Activated effector memory CD4-positive, alpha-beta T cell treated with anti-CD3 and anti-CD28 coated beads, Interleukin-2, amount 50 U/mL, for 16 hours (primary cell): ENCODE results near the gene ADPRHL1.
"Not testable (repeated sequence)": the region's sequence is repeated elsewhere in the genome, so short reads cannot be mapped to it uniquely, and the experiment has no call there.

Source experiments
- DNase-seq: peaks from one replicate; pipeline ENCODE4 v3.0.0-alpha.2; 2020

Gene ADPRHL1

DNA sequence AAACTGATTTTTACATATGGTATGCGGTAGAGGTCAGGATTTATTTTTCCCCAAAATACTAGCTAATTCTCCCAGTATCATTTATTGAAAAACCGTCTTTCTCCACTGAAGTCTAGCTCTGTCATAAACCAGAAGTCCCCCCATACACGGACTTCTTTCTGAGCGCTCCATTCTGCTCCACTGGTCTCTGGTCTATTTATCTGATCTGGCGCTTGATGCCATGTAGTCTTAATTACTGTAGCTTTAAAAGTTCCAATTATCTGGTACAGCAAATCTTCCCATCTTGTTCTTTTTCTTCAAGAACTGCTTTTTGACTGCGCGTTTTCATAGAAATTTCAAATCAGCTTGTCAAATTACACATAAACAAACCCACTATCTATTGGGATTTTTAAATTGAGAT is 23.5 kb upstream of the ADPRHL1 start:
- DNase-seq: no peak

GRCh38 chr13:113475911-113476310 is 22.6 kb upstream of the ADPRHL1 start:
- no peak for DNase-seq

- DNase-seq: no peak
These were observed 22.0 kb upstream of the ADPRHL1 start for GRCh38 chr13:113475280-113475679.

GRCh38 chr13:113474179-113474578 is 20.9 kb upstream of the ADPRHL1 start:
- DNase-seq: no peak

- no peak for DNase-seq
These were observed 19.2 kb upstream of the ADPRHL1 start for GRCh38 chr13:113472355-113473025.

DNA sequence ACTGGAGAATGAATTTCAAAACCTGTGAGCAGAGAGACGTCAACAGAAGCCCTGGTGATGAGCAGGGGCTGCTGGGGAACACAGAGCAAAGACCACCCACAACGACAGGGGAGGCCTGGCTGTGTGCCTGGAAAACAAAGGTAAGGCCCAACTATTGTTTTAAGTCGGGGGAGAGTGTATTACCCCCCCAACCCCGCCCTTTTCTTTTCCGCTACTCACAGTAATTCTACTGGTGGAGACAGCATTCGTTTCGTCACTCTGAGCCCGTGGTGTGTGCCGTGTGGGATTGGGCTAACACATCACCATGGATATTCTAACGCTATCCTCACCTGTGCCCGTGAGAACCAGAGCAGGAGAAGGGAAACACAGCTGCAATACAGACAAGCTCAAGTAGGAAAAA is 18.6 kb upstream of the ADPRHL1 start:
- DNase-seq: no peak

DNA sequence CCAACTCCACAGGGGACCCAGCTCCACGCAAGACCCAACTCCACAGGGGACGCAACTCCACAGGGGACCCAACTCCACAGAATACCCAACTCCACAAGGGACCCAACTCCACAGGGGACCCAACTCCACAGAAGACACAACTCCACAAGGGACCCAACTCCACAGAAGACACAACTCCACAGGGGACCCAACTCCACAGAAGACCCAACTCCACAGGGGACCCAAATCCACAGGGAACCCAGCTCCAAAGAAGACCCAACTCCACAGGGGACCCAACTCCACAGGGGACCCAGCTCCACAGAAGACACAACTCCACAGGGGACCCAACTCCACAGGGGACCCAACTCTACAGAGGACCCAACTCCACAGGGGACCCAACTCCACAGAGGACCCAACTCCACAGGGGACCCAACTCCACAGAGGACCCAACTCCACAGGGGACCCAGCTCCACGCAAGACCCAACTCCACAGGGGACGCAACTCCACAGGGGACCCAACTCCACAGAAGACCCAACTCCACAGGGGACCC is 17.4 kb upstream of the ADPRHL1 start:
- not testable (repeated sequence) for DNase-seq

DNA sequence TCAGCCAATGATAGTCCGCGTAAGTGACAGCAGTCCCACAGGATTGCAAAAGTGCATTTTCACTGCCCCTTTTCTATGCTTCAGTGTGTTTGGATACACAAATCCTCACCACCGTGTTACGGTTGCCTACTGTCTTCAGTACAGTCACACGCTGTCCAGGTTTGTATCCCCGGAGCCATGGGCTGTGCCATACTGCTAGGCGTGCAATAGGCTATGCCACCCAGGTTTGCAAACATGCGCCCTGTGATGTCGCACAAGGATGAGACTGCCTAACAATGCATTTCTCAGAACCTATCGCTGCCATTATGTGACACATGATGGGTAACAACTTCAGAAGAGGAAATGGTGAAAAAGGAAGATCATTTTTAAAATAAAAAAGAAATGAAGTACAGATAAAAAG is 16.8 kb upstream of the ADPRHL1 start:
- DNase-seq: no peak

DNA sequence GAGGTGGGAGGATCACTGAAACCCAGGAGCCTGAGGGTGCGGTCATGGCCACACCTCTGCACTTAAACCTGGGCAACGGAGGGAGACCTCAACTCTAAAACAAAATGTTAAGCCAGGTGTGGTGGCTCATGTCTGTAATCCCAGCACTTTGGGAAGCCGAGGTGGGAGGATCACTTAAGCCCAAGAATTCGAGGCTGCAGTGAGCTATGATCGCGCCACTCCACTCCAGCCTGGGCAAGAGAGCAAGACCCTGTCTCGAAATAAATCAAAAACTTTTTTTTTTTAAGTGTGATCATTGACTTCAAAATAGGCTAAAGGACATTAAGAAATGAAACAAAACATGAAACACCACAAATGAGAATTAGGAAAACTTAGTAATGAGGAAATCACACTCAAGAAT is 16.3 kb upstream of the ADPRHL1 start:
- no peak for DNase-seq

GRCh38 chr13:113468472-113469201 is 15.3 kb upstream of the ADPRHL1 start:
- no peak for DNase-seq

DNA sequence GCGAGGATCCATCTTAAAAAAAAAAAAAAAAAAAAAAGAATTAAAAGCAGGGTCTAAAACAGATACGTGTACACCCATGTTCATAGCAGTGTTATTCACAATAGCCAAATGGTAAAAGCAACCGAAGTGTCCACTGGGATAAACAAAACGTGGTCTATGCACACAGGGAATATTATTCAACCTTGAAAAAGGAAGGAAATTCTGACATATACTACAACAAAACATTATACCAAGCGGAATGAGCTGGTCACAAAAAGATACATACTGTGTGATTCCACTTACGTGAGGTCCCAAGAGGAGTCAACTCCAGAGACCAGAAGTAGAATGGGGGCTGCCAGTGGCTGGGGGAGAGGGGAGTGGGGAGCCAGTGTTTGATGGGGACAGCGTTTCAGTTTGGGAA is 14.7 kb upstream of the ADPRHL1 start:
- no peak for DNase-seq

DNA sequence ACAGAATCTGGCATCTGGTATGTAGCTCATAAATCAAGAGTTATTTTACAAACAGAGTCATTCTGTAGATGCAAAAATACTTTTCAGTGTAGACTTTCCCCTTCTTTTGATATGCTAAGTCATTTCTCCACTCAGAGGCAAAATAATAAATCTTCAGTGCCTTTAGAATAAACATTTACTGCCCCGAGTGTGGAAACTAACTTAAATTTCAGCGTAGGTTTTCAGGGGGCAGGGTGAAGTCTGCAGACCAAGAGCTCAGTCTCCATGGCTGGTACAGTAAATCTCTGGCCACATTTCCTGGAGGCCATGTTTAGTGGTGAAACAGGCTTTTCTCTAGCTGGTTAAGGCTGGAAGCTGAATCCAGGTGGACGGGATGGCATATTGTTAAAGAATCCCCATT is 13.1 kb upstream of the ADPRHL1 start:
- DNase-seq: no peak

DNA sequence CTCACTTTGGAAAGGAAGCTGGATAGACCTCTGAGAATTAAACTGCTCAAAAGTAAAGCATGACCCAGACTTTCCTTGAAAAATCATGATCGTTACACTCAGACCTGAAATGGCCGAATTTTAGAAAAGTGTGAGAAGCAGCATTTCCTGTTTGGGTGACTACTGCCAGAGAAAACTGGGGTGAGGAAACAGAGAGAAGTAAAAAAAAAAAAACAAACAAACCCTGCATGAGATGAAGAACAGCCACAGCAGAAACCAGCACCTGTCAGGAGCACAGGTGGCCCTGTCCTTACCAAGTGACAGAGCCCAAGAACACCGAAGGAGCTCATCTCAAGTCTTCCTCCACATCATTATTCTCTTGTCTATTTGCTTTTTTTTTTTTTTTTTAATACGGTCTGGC is 12.0 kb upstream of the ADPRHL1 start:
- no peak for DNase-seq

- DNase-seq: no peak
These were observed 11.2 kb upstream of the ADPRHL1 start for GRCh38 chr13:113464476-113464875.

DNA sequence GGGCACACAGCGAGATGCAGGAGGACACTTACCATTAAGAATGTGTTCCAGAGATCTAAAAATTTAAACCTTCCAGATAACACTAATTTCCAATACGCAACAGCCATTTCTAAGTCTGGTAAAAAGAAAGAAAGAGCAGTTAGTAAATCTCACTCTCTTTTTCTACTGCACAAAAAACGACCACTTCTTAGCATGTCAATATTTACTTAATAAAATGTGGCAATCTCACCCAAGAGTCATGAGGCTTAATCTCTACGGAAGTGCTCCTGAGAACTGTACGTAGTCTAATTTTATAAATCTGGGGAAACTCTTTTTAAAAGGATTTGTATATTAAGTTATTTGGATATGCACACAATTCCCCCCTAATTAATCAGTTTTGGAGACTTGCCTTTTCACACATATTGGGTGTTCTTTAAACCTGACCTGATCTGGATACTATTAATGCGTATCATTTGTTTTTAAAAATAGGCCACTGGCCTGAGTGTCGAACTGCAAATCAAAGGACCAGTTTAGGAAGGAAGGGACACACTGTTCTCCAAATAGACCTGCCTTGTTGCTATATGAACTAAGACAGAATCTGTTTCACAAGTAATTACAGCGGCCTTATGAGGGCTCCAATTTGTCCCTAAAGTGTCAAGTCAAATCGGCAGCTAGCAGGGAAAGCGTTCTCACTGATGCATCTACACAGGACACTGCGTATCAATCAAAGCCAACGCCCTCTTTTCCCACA is 7.9 kb upstream of the ADPRHL1 start:
- DNase-seq: no peak

DNA sequence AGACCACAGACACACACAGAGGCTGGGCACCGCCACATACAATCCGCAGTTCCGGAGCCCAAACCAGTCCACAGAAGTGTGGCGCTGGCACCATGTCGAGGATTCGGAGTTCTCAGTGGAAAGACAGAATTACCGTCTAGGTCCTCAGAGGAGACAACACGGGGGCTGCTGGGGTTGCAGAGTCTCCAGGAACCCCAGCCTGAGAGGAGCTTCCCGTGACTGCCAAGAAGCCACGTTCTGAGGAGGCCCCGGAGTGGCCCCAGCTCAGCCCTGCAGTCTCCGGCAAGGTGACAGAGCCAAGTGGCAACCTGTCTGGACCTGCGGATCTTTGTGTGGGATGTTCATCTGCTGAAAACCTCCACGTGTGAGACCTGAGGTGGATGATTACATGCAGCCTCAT is 7.3 kb upstream of the ADPRHL1 start:
- DNase-seq: no peak

- DNase-seq: no peak
These were observed 6.8 kb upstream of the ADPRHL1 start for GRCh38 chr13:113460064-113460555.

DNA sequence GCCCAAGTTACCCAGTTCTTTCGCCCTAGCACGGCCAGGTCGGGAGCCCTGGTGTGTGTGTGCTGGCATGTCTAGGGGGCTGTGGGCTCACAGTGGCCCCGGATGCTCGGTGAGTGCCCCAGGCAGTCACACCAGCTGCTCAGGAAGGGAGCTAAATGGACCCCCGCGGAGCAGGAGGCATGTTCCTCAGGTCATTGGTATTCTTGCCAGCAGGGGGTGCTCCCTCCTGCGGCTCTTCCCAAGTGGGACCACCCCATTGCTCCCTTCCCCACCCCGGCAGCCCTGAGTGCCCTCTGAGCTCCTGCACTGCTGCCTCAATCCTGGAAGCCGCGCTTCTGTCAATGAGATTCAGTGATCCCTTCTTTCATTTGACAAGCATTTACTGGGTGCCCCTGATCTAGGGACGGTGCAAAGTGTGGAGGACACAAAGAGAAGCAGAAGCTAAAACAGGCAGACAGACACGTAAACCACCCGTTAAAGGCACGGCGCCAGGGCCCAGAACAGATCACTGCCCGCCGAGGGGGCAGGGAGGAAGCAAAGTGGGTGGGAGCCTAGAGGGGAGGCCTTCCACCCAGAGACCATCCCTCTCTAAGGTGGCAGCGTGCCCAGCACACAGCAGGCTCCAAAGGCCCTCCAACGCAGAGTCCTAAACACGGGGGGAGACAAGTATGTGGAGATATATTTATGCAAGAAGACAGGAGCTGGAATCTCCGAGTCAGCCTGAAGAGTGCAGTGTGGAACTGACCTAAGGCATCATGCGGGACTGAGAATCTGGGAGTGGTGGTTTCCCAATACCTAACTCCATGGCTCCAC is 5.2 kb upstream of the ADPRHL1 start:
- DNase-seq: no peak

GRCh38 chr13:113457510-113457909 is 4.2 kb upstream of the ADPRHL1 start:
- DNase-seq: no peak

DNA sequence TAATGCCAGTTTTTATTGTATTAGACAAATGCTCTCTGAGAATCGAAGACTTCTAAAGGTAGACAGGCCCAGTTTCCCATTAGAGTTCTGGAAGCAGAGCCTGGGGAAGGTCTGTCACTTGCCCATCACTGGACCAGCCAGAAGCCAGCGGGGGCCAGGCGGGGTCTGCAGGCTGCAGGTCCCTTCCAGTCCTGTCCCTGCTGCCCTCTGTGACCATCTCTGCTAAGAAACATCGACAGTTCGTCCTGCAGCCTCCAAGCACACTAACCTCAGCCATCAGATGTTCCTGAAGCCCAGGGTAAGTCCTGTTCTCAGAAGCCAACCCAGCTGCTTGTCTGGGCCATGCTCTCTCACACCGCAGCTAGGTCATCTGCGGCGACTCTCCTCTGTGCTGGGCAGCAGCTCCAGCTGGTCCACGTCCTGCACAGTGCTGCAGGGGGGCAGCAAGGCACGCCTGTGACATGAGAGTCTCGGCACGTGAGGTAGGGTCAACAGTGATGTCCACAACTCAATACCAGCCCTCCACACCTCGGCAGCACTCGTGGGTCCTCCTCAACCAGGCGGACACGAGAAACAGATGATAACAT is 2.9 kb upstream of the ADPRHL1 start:
- DNase-seq: no peak

GRCh38 chr13:113455384-113455783 is 2.1 kb upstream of the ADPRHL1 start:
- no peak for DNase-seq

GRCh38 chr13:113454936-113455335 is 1.6 kb upstream of the ADPRHL1 start:
- DNase-seq: no peak
